ENCODE data around the gene FNDC3B. TPM values are rescaled to one million over a fixed set of nuclear protein-coding genes. Genes with fewer than 3 reads are reported as not detected.

Gene FNDC3B
- total RNA-seq, 1 donor from 2014 or later, result 29.5 TPM

- H3K36me3 Mint-ChIP-seq, result peaks cover 25% of the 10 kb centered on the region
- H3K4me3 ChIP-seq, result no peak overlapping the region
- H3K4me1 ChIP-seq, result peaks cover 23% of the 10 kb centered on the region
- H3K4me3 Mint-ChIP-seq, result no peak overlapping the region
- no peaks in the 10 kb centered on the region for H3K9me3 Mint-ChIP-seq
- H2AFZ ChIP-seq (replicated peaks), result no peak overlapping the region
- no peaks in the 10 kb centered on the region for H3K9me3 ChIP-seq (ENCODE audit: low read depth)
- H3F3A ChIP-seq (ENCODE audit: low read depth), result no peaks in the 10 kb centered on the region
- H3K79me2 ChIP-seq (ENCODE audit: low read depth), result no peaks in the 10 kb centered on the region
- H3K9ac ChIP-seq, result no peak overlapping the region
- peak overlapping the region; percentile 16 for H3K27ac Mint-ChIP-seq
- peaks cover 9% of the 10 kb centered on the region for H4K20me1 ChIP-seq (ENCODE audit: low read depth)
- H3K4me1 Mint-ChIP-seq, result peaks cover 25% of the 10 kb centered on the region
- TF ChIP-seq EZH2 (IDR thresholded peaks at IDR 0.05) (no peak), EZH2phosphoT487 (IDR thresholded peaks at IDR 0.05) (no peak), CTCF (IDR thresholded peaks at IDR 0.05) (no peak)
- peak overlapping the region; percentile 49 for H3K4me2 ChIP-seq
- no peaks in the 10 kb centered on the region for H3K36me3 ChIP-seq
- H3K27me3 ChIP-seq, result no peaks in the 10 kb centered on the region
- H3K27ac ChIP-seq, result no peak overlapping the region
- H3K27me3 Mint-ChIP-seq (ENCODE audit: insufficient read depth, low read depth), result no peaks in the 10 kb centered on the region
- DNase-seq (ENCODE audit: low spot score), result no peak
Observed at GRCh38 chr3:172257648-172258400, 218.4 kb downstream of the FNDC3B start.

GRCh38 chr3:172258624-172259023 lies 219.2 kb downstream of the FNDC3B start:
- peak overlapping the region; percentile 16 for H3K27ac Mint-ChIP-seq
- peak overlapping the region; percentile 59 for H3K27ac ChIP-seq
- no peaks in the 10 kb centered on the region for H3K36me3 ChIP-seq

GRCh38 chr3:172259111-172259541 lies 219.7 kb downstream of the FNDC3B start:
- peaks cover 25% of the 10 kb centered on the region for H3K4me1 Mint-ChIP-seq
- Histone ChIP-seq H3K27me3 (no peaks in the 10 kb centered on the region), H3K79me2 (ENCODE audit: low read depth) (no peaks in the 10 kb centered on the region), H3F3A (ENCODE audit: low read depth) (no peaks in the 10 kb centered on the region), H3K9me3 (ENCODE audit: low read depth) (no peaks in the 10 kb centered on the region), H3K36me3 (no peaks in the 10 kb centered on the region), H3K4me3 (no peak overlapping the region), H3K4me1 (peaks cover 23% of the 10 kb centered on the region), H3K27ac (peak overlapping the region; percentile 59), H4K20me1 (ENCODE audit: low read depth) (peaks cover 9% of the 10 kb centered on the region), H3K4me2 (peak overlapping the region; percentile 49), H2AFZ (replicated peaks) (no peak overlapping the region), H3K9ac (no peak overlapping the region)
- TF ChIP-seq CTCF (IDR thresholded peaks at IDR 0.05) (no peak), EZH2phosphoT487 (IDR thresholded peaks at IDR 0.05) (no peak), EZH2 (IDR thresholded peaks at IDR 0.05) (no peak)
- DNase-seq (ENCODE audit: low spot score), result no peak
- no peaks in the 10 kb centered on the region for H3K27me3 Mint-ChIP-seq (ENCODE audit: insufficient read depth, low read depth)
- H3K27ac Mint-ChIP-seq, result peak overlapping the region; percentile 16
- H3K4me3 Mint-ChIP-seq, result no peak overlapping the region
- H3K9me3 Mint-ChIP-seq, result no peaks in the 10 kb centered on the region
- peaks cover 23% of the 10 kb centered on the region for H3K36me3 Mint-ChIP-seq

More at GRCh38 chr3:172258624-172259023, 219.2 kb downstream of the FNDC3B start:
- TF ChIP-seq EZH2 (IDR thresholded peaks at IDR 0.05), result no peak
- peak; percentile 45 for TF ChIP-seq EZH2phosphoT487 (IDR thresholded peaks at IDR 0.05)
- TF ChIP-seq CTCF (IDR thresholded peaks at IDR 0.05), result no peak
- peaks cover 23% of the 10 kb centered on the region for H3K4me1 ChIP-seq
- Mint-ChIP-seq H3K36me3 (peaks cover 23% of the 10 kb centered on the region), H3K4me1 (peaks cover 25% of the 10 kb centered on the region), H3K27me3 (ENCODE audit: insufficient read depth, low read depth) (no peaks in the 10 kb centered on the region), H3K4me3 (no peak overlapping the region), H3K9me3 (no peaks in the 10 kb centered on the region)
- H3K79me2 ChIP-seq (ENCODE audit: low read depth), result no peaks in the 10 kb centered on the region
- H3K9me3 ChIP-seq (ENCODE audit: low read depth), result no peaks in the 10 kb centered on the region
- H2AFZ ChIP-seq (replicated peaks), result no peak overlapping the region
- H3K4me2 ChIP-seq, result peak overlapping the region; percentile 49
- H4K20me1 ChIP-seq (ENCODE audit: low read depth), result peaks cover 9% of the 10 kb centered on the region
- peak; percentile 61 for DNase-seq (ENCODE audit: low spot score)
- no peak overlapping the region for H3K4me3 ChIP-seq
- no peak overlapping the region for H3K9ac ChIP-seq
- H3F3A ChIP-seq (ENCODE audit: low read depth), result no peaks in the 10 kb centered on the region
- no peaks in the 10 kb centered on the region for H3K27me3 ChIP-seq

All from neural progenitor cell (in vitro differentiated cells).